ENCODE results near the gene C19orf25. TPM values are rescaled to one million over a fixed set of nuclear protein-coding genes. Genes with fewer than 3 reads are reported as not detected.

C19orf25 gene
- total and polyA plus RNA-seq, 10 of the 15 experiments (the other 5 are each of a cell fraction or from before 2014, with no cell fraction given): 1.2 to 67.0 (median 25.6) TPM

GRCh38 chr19:1475751-1476437 is 3.1 kb downstream of the C19orf25 start:
- H3K4me2 ChIP-seq (ENCODE audit: control insufficient read depth, insufficient read depth): no peak overlapping the region
- no peak overlapping the region for H3K9ac ChIP-seq (ENCODE audit: control insufficient read depth, insufficient read depth, low read length)
- POLR2A ChIA-PET: no interaction called here
- no TSS peak for BruUV-seq (replicated peaks)
- peaks cover 8% of the 10 kb centered on the region for H3K79me2 ChIP-seq (ENCODE audit: control insufficient read depth, insufficient read depth, low read length)
- CTCF ChIA-PET: interaction anchor here (1.2 kb wide), 1 partner anchor 26 kb away, joined by 3 read pairs; no protein-coding TSS in a partner anchor
- 93% methylated on average over 30 of the region's 31 CpGs for WGBS (ENCODE audit: insufficient coverage, insufficient replicate concordance, low lambda C conversion rate, missing lambda C conversion rate)
- no peaks in the 10 kb centered on the region for H3K36me3 ChIP-seq (ENCODE audit: control insufficient read depth in 2 of 2, insufficient read depth in 2 of 2, low read length in 1 of 2)
- in situ Hi-C loops (cut with MboI): no loop called here
- RAD21 ChIA-PET (ENCODE audit: unreplicated experiment): no interaction called here
- 0 out of 2 replicates have a peak, but pooled peaks have one; percentile 6 for TF ChIP-seq TCF3 (IDR thresholded peaks at IDR 0.05; ENCODE audit: borderline replicate concordance, insufficient read depth, low read depth, low read length)
- TF ChIP-seq PBX3 (IDR thresholded peaks at IDR 0.05; ENCODE audit: insufficient replicate concordance, low read depth, low read length): no peak
- no peak overlapping the region for H3K27ac ChIP-seq (ENCODE audit: control insufficient read depth, insufficient read depth)
- no peak overlapping the region for H3K4me3 ChIP-seq
- H4K20me1 ChIP-seq (ENCODE audit: control insufficient read depth, insufficient read depth): peaks cover 7% of the 10 kb centered on the region
- peaks cover 6% of the 10 kb centered on the region for H3K4me1 ChIP-seq (ENCODE audit: control insufficient read depth, insufficient read depth, low read length)
- no peak overlapping the region for H2AFZ ChIP-seq (ENCODE audit: control insufficient read depth, low read depth, low read length)
- peaks cover under 1 to 11% of the 10 kb centered on the region in 2 experiments for H3K27me3 ChIP-seq (replicated peaks in 1 of 2; ENCODE audit: control insufficient read depth in 2 of 2, insufficient read depth in 2 of 2, low read length in 1 of 2)
- FAIRE-seq (no peak), DNase-seq (ENCODE audit: low read depth, low spot score) (no peak), ATAC-seq (no peak)
- SMC1A ChIA-PET (ENCODE audit: uncharacterized antibody, unreplicated experiment): no interaction called here
- no peaks in the 10 kb centered on the region for H3K9me3 ChIP-seq (replicated peaks; ENCODE audit: control insufficient read depth, insufficient read depth, low read length)
- intact Hi-C loops (cut with micrococcal nuclease; ENCODE audit: unreplicated experiment): no loop called here

GRCh38 chr19:1474765-1475351 is 4.2 kb downstream of the C19orf25 start:
- RAD21 ChIA-PET (ENCODE audit: unreplicated experiment): no interaction called here
- in situ Hi-C loops (cut with MboI) (no loop called here), intact Hi-C loops (cut with micrococcal nuclease; ENCODE audit: unreplicated experiment) (no loop called here)
- FAIRE-seq (no peak), ATAC-seq (no peak), DNase-seq (ENCODE audit: low read depth, low spot score) (no peak)
- Histone ChIP-seq H3K9me3 (replicated peaks; ENCODE audit: control insufficient read depth, insufficient read depth, low read length) (no peaks in the 10 kb centered on the region), H3K27ac (ENCODE audit: control insufficient read depth, insufficient read depth) (no peak overlapping the region), H2AFZ (ENCODE audit: control insufficient read depth, low read depth, low read length) (no peak overlapping the region), H3K36me3 (ENCODE audit: control insufficient read depth in 2 of 2, insufficient read depth in 2 of 2, low read length in 1 of 2) (no peaks in the 10 kb centered on the region), H3K27me3 (replicated peaks in 1 of 2; ENCODE audit: control insufficient read depth in 2 of 2, insufficient read depth in 2 of 2, low read length in 1 of 2) (peaks cover 3 to 21% of the 10 kb centered on the region in 2 experiments), H4K20me1 (ENCODE audit: control insufficient read depth, insufficient read depth) (peaks cover 7% of the 10 kb centered on the region), H3K4me2 (ENCODE audit: control insufficient read depth, insufficient read depth) (no peak overlapping the region), H3K4me1 (ENCODE audit: control insufficient read depth, insufficient read depth, low read length) (peaks cover 7% of the 10 kb centered on the region), H3K9ac (ENCODE audit: control insufficient read depth, insufficient read depth, low read length) (no peak overlapping the region), H3K79me2 (ENCODE audit: control insufficient read depth, insufficient read depth, low read length) (peaks cover 8% of the 10 kb centered on the region), H3K4me3 (no peak overlapping the region)
- POLR2A ChIA-PET: no interaction called here
- CTCF ChIA-PET: interaction anchor here (1.2 kb wide), 1 partner anchor 27 kb away, joined by 3 read pairs; no protein-coding TSS in a partner anchor
- WGBS (ENCODE audit: insufficient coverage, insufficient replicate concordance, low lambda C conversion rate, missing lambda C conversion rate): 98% methylated on average over 26 of the region's 26 CpGs
- SMC1A ChIA-PET (ENCODE audit: uncharacterized antibody, unreplicated experiment): no interaction called here
- BruUV-seq (replicated peaks): no TSS peak
- TF ChIP-seq ZBTB11 (CRISPR knock-in tag; IDR thresholded peaks at IDR 0.05): no peak
- no peak for TF ChIP-seq USF2 (IDR thresholded peaks at IDR 0.05; ENCODE audit: borderline replicate concordance, low read depth, low read length)
- TF ChIP-seq ZZZ3 (IDR thresholded peaks at IDR 0.05; ENCODE audit: control insufficient read depth, insufficient read length, low read depth): no peak
- no peak for TF ChIP-seq BHLHE40 (IDR thresholded peaks at IDR 0.05; ENCODE audit: borderline replicate concordance in 1 of 2, low read depth in 2 of 2, low read length in 1 of 2)
- no peak for TF ChIP-seq TCF3 (IDR thresholded peaks at IDR 0.05; ENCODE audit: borderline replicate concordance, insufficient read depth, low read depth, low read length)
- no peak for TF ChIP-seq CHD1 (IDR thresholded peaks at IDR 0.05; ENCODE audit: low read depth, low read length)
- no peak for TF ChIP-seq ZSCAN29 (IDR thresholded peaks at IDR 0.05)

Data from GM12878 (cell line).